ENCODE results near the gene ADGRG7.

The ADGRG7 gene

GRCh38 chr3:100584101-100584660, 25.2 kb upstream of the ADGRG7 start:
- Mint-ChIP-seq H3K4me3 (no peak overlapping the region), H3K4me1 (ENCODE audit: low read depth) (no peaks in the 10 kb centered on the region), H3K36me3 (ENCODE audit: low read depth) (no peaks in the 10 kb centered on the region), H3K27ac (no peak overlapping the region), H3K9me3 (no peaks in the 10 kb centered on the region), H3K27me3 (peaks cover 5% of the 10 kb centered on the region)
- no peak for DNase-seq

GRCh38 chr3:100586832-100587231, 22.6 kb upstream of the ADGRG7 start:
- Mint-ChIP-seq H3K27me3 (no peaks in the 10 kb centered on the region), H3K9me3 (no peaks in the 10 kb centered on the region), H3K27ac (no peak overlapping the region), H3K4me1 (ENCODE audit: low read depth) (peaks cover 4% of the 10 kb centered on the region), H3K4me3 (no peak overlapping the region), H3K36me3 (ENCODE audit: low read depth) (no peaks in the 10 kb centered on the region)
- DNase-seq: no peak

- H3K27me3 Mint-ChIP-seq: no peaks in the 10 kb centered on the region
These were observed 21.1 kb upstream of the ADGRG7 start for GRCh38 chr3:100588251-100588650.

GRCh38 chr3:100590114-100590839, 19.1 kb upstream of the ADGRG7 start:
- H3K27me3 Mint-ChIP-seq: no peaks in the 10 kb centered on the region
- H3K36me3 Mint-ChIP-seq (ENCODE audit: low read depth): no peaks in the 10 kb centered on the region
- DNase-seq: no peak
- no peaks in the 10 kb centered on the region for H3K9me3 Mint-ChIP-seq
- H3K27ac Mint-ChIP-seq: no peak overlapping the region
- peaks cover 4% of the 10 kb centered on the region for H3K4me1 Mint-ChIP-seq (ENCODE audit: low read depth)
- no peak overlapping the region for H3K4me3 Mint-ChIP-seq

More at GRCh38 chr3:100588251-100588650, 21.1 kb upstream of the ADGRG7 start:
- Mint-ChIP-seq H3K9me3 (no peaks in the 10 kb centered on the region), H3K36me3 (ENCODE audit: low read depth) (no peaks in the 10 kb centered on the region), H3K4me3 (no peak overlapping the region), H3K4me1 (ENCODE audit: low read depth) (peaks cover 4% of the 10 kb centered on the region), H3K27ac (no peak overlapping the region)
- DNase-seq: no peak

GRCh38 chr3:100590840-100591147, 18.6 kb upstream of the ADGRG7 start:
- H3K4me3 Mint-ChIP-seq: no peak overlapping the region
- no peak overlapping the region for H3K27ac Mint-ChIP-seq
- H3K9me3 Mint-ChIP-seq: no peaks in the 10 kb centered on the region
- H3K36me3 Mint-ChIP-seq (ENCODE audit: low read depth): no peaks in the 10 kb centered on the region
- DNase-seq: no peak
- H3K4me1 Mint-ChIP-seq (ENCODE audit: low read depth): peaks cover 4% of the 10 kb centered on the region
- H3K27me3 Mint-ChIP-seq: no peaks in the 10 kb centered on the region

- H3K27me3 Mint-ChIP-seq: no peaks in the 10 kb centered on the region
- peaks cover 4% of the 10 kb centered on the region for H3K4me1 Mint-ChIP-seq (ENCODE audit: low read depth)
- DNase-seq: no peak
- no peak overlapping the region for H3K27ac Mint-ChIP-seq
- H3K9me3 Mint-ChIP-seq: no peaks in the 10 kb centered on the region
- no peaks in the 10 kb centered on the region for H3K36me3 Mint-ChIP-seq (ENCODE audit: low read depth)
- no peak overlapping the region for H3K4me3 Mint-ChIP-seq
These were observed 18.0 kb upstream of the ADGRG7 start for GRCh38 chr3:100591411-100591810.

GRCh38 chr3:100600181-100601042, 9.0 kb upstream of the ADGRG7 start:
- Mint-ChIP-seq H3K4me1 (ENCODE audit: low read depth) (peaks cover 21% of the 10 kb centered on the region), H3K27me3 (no peaks in the 10 kb centered on the region), H3K27ac (no peak overlapping the region), H3K9me3 (peaks cover 6% of the 10 kb centered on the region), H3K36me3 (ENCODE audit: low read depth) (no peaks in the 10 kb centered on the region), H3K4me3 (no peak overlapping the region)
- no peak for DNase-seq

- Mint-ChIP-seq H3K36me3 (ENCODE audit: low read depth) (no peaks in the 10 kb centered on the region), H3K4me3 (peak overlapping the region; percentile 62), H3K9me3 (peaks cover 6% of the 10 kb centered on the region), H3K27me3 (no peaks in the 10 kb centered on the region), H3K27ac (peak overlapping the region; percentile 89), H3K4me1 (ENCODE audit: low read depth) (peaks cover 21% of the 10 kb centered on the region)
- DNase-seq: no peak
These were observed 6.6 kb upstream of the ADGRG7 start for GRCh38 chr3:100602506-100603444.

- DNase-seq: no peak
- Mint-ChIP-seq H3K4me3 (peak overlapping the region; percentile 62), H3K9me3 (peaks cover 6% of the 10 kb centered on the region), H3K27ac (peak overlapping the region; percentile 89), H3K36me3 (ENCODE audit: low read depth) (no peaks in the 10 kb centered on the region), H3K27me3 (peaks cover 2% of the 10 kb centered on the region), H3K4me1 (ENCODE audit: low read depth) (peaks cover 21% of the 10 kb centered on the region)
These were observed 5.9 kb upstream of the ADGRG7 start for GRCh38 chr3:100603469-100603868.

- Mint-ChIP-seq H3K27ac (no peak overlapping the region), H3K4me3 (no peak overlapping the region), H3K36me3 (ENCODE audit: low read depth) (no peaks in the 10 kb centered on the region), H3K4me1 (ENCODE audit: low read depth) (peaks cover 22% of the 10 kb centered on the region), H3K27me3 (peaks cover 20% of the 10 kb centered on the region), H3K9me3 (peaks cover 2% of the 10 kb centered on the region)
- DNase-seq: no peak
These were observed 4.0 kb upstream of the ADGRG7 start for GRCh38 chr3:100605358-100605757.

- Mint-ChIP-seq H3K9me3 (no peaks in the 10 kb centered on the region), H3K27me3 (peaks cover 25% of the 10 kb centered on the region), H3K27ac (no peak overlapping the region), H3K36me3 (ENCODE audit: low read depth) (no peaks in the 10 kb centered on the region), H3K4me1 (ENCODE audit: low read depth) (peaks cover 17% of the 10 kb centered on the region), H3K4me3 (no peak overlapping the region)
- DNase-seq: no peak
These were observed 2.4 kb upstream of the ADGRG7 start for GRCh38 chr3:100606894-100607512.

GRCh38 chr3:100609963-100610362, 562 bp downstream of the ADGRG7 start:
- no peaks in the 10 kb centered on the region for H3K9me3 Mint-ChIP-seq
- DNase-seq: no peak
- no peak overlapping the region for H3K27ac Mint-ChIP-seq
- H3K4me1 Mint-ChIP-seq (ENCODE audit: low read depth): peaks cover 6% of the 10 kb centered on the region
- H3K27me3 Mint-ChIP-seq: peaks cover 37% of the 10 kb centered on the region
- H3K36me3 Mint-ChIP-seq (ENCODE audit: low read depth): no peaks in the 10 kb centered on the region
- no peak overlapping the region for H3K4me3 Mint-ChIP-seq

GRCh38 chr3:100611221-100611620, 1.8 kb downstream of the ADGRG7 start:
- DNase-seq: no peak
- Mint-ChIP-seq H3K36me3 (ENCODE audit: low read depth) (no peaks in the 10 kb centered on the region), H3K27ac (no peak overlapping the region), H3K9me3 (no peaks in the 10 kb centered on the region), H3K4me1 (ENCODE audit: low read depth) (peaks cover 6% of the 10 kb centered on the region), H3K4me3 (no peak overlapping the region), H3K27me3 (peaks cover 42% of the 10 kb centered on the region)
